Uterus (tissue), 4 donors: ENCODE data around the gene DAPK2. TPM values are rescaled to one million over a fixed set of nuclear protein-coding genes. Genes with fewer than 3 reads are reported as not detected.
A peak's percentile ranks its signal among the peaks of the same experiment; 100 is the strongest.

Experiments
- DNase-seq, 2 donors: peaks; one replicate each; pipeline ENCODE4 v3.0.0-alpha.2; 2019 to 2020
- H3K27ac ChIP-seq, 2 donors: fragments of 200-600 bp; sonication (generic); 1 replicate in 1 of 2; 2 replicates in 1 of 2; pipeline ENCODE4 v1.5.1; 2016 to 2018
- H3K27me3 ChIP-seq, 2 donors: fragments of 200-600 bp; sonication (generic); one replicate each; pipeline ENCODE4 v1.5.1; 2018 to 2019; ENCODE audit warnings: control low read depth in 1 of 2
- H3K36me3 ChIP-seq, 2 donors: fragments of 200-600 bp; sonication (generic); one replicate each; pipeline ENCODE4 v1.5.1; 2019; ENCODE audit warnings: control low read depth in 1 of 2
- H3K4me1 ChIP-seq, 2 donors: fragments of 200-600 bp; sonication (generic); one replicate each; pipeline ENCODE4 v1.5.1; 2018 to 2019; ENCODE audit warnings: control low read depth in 1 of 2
- H3K4me3 ChIP-seq, 2 donors: fragments of 200-600 bp; sonication (generic); 1 replicate in 1 of 2; 2 replicates in 1 of 2; pipeline ENCODE4 v1.5.1; 2018 to 2019; ENCODE audit warnings: mild to moderate bottlenecking in 1 of 2
- H3K9me3 ChIP-seq, 2 donors: fragments of 200-600 bp; sonication (generic); one replicate each; pipeline ENCODE4 v1.5.1; 2019; ENCODE audit warnings: control low read depth in 1 of 2
- POLR2A ChIP-seq, 2 donors: fragments of 450-650 bp; IDR thresholded peaks; one replicate each; pipeline ENCODE4 v1.6.1; 2016; ENCODE audit warnings: antibody characterized with exemption in 2 of 2, mild to moderate bottlenecking in 1 of 2, moderate library complexity in 1 of 2
- intact Hi-C: fragments of 100-400 bp; cut with DNase I; formaldehyde crosslinking; loops from one replicate; pipeline ENCODE4 v1.15.1; 2023; ENCODE audit warnings: low total_unique reads
- total RNA-seq, 4 donors: library from RNA; depleted of rRNA in 3 of 4; stranded (reverse); fragments of >200 nt in 3 of 4; gene quantifications; one replicate each; pipeline versions ENCODE4 v1.1.0 to v1.2.4, GENCODE V29; 2014 to 2023
- TF ChIP-seq, protein P1 (sequence below), 4 experiments: fragments of 200-600 bp in 2 of 4; fragments of 450-650 bp in 2 of 4; sonication (generic) in 2 of 4; IDR thresholded peaks; one replicate each; pipeline ENCODE4 v1.5.1; 2016 to 2019; ENCODE audit warnings: antibody characterized with exemption in 4 of 4, mild to moderate bottlenecking in 2 of 4, moderate library complexity in 1 of 4
- donor health status: DM: yes; HTN: yes; CAD: no.

Gene DAPK2
- total RNA-seq, 4 donors from 2014 or later: 0.88 to 5.3 (median 1.4) TPM

DNA sequence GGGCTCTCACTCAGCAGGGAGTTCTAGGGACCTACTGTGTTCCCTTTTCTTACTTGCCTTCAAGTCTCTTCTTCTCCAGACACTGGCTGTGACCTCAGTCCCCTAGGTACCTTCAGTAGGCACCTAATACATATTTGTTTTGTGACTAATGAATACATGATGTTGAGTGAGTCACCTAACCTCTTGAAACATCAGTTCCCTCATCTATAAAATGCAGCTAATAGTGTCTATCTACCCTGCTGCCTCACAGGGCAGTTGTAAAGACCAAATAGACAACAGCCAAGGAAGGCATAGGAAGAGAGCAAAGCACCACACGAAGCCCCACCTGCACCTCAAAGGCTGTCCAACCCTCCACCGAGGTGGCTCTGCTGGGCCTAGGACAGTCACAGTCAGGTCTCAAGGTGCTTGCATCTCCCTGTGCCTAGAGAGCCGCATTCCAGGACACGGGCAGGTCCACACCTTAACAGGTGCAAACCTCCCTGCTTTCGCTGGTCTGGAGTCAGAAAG lies 29.1 kb downstream of the DAPK2 start:
- no peak overlapping the region for H3K27ac ChIP-seq
- no peak for DNase-seq
- no peak for TF ChIP-seq POLR2A (IDR thresholded peaks at IDR 0.05)
- TF ChIP-seq, protein P1, sequence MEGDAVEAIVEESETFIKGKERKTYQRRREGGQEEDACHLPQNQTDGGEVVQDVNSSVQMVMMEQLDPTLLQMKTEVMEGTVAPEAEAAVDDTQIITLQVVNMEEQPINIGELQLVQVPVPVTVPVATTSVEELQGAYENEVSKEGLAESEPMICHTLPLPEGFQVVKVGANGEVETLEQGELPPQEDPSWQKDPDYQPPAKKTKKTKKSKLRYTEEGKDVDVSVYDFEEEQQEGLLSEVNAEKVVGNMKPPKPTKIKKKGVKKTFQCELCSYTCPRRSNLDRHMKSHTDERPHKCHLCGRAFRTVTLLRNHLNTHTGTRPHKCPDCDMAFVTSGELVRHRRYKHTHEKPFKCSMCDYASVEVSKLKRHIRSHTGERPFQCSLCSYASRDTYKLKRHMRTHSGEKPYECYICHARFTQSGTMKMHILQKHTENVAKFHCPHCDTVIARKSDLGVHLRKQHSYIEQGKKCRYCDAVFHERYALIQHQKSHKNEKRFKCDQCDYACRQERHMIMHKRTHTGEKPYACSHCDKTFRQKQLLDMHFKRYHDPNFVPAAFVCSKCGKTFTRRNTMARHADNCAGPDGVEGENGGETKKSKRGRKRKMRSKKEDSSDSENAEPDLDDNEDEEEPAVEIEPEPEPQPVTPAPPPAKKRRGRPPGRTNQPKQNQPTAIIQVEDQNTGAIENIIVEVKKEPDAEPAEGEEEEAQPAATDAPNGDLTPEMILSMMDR (IDR thresholded peaks at IDR 0.05): no peak

DNA sequence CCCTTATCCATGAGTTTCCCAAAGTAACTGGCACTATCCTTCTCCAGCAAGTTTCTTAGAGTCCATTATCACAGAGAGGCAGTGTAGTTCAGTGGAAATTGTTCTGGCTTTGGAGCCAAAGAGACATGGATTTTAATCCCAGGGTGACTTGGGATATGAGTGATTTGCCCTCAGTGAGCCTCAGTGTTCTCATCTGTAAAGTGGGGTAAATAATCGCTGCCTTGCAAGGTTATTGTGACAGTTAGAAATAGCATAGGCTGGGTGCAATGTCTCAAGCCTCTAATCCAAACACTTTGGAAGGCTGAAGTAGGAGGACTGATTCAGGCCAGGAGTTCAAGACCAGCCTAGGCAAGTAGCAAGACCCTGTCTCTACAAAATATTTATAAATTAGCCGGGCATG lies 30.0 kb downstream of the DAPK2 start:
- no peaks in the 10 kb centered on the region for H3K36me3 ChIP-seq
- no peak overlapping the region for H3K4me3 ChIP-seq
- no peak for DNase-seq
- H3K4me1 ChIP-seq: no peaks in the 10 kb centered on the region
- H3K9me3 ChIP-seq: no peaks in the 10 kb centered on the region
- no peak for TF ChIP-seq POLR2A (IDR thresholded peaks at IDR 0.05)
- TF ChIP-seq, protein P1 (IDR thresholded peaks at IDR 0.05): no peak
- H3K27ac ChIP-seq: no peak overlapping the region
- H3K27me3 ChIP-seq: no peaks in the 10 kb centered on the region
- intact Hi-C loops: no loop called here

More for the DNA sequence above, 29.1 kb downstream of the DAPK2 start:
- Histone ChIP-seq H3K27me3 (no peaks in the 10 kb centered on the region), H3K4me1 (no peaks in the 10 kb centered on the region), H3K9me3 (no peaks in the 10 kb centered on the region), H3K4me3 (no peak overlapping the region), H3K36me3 (no peaks in the 10 kb centered on the region)
- intact Hi-C loops: no loop called here

DNA sequence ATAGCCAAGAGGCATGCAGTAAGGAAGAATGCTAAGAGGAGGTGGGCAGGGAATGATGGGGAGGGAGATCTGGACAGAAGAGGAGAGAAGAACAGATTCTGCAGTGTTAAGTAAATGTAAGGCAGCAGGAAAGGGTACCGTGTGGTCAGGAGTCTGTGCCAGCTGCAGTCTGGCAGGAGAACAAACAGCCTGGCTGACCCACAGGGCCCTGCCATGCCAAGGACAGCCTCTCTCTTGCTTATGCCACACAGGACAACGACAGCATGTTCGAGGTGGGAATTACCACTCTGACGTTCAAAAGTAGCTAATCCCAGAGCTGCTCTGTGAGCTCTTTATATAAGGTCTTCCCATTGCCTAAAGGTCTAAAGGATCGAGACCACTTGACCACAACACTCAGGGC lies 31.3 kb downstream of the DAPK2 start:
- intact Hi-C loops: no loop called here
- Histone ChIP-seq H3K27ac (no peak overlapping the region), H3K4me1 (no peaks in the 10 kb centered on the region), H3K9me3 (no peaks in the 10 kb centered on the region), H3K4me3 (no peak overlapping the region), H3K36me3 (no peaks in the 10 kb centered on the region), H3K27me3 (no peaks in the 10 kb centered on the region)
- TF ChIP-seq, protein P1 (IDR thresholded peaks at IDR 0.05): no peak
- TF ChIP-seq POLR2A (IDR thresholded peaks at IDR 0.05): no peak
- no peak for DNase-seq

DNA sequence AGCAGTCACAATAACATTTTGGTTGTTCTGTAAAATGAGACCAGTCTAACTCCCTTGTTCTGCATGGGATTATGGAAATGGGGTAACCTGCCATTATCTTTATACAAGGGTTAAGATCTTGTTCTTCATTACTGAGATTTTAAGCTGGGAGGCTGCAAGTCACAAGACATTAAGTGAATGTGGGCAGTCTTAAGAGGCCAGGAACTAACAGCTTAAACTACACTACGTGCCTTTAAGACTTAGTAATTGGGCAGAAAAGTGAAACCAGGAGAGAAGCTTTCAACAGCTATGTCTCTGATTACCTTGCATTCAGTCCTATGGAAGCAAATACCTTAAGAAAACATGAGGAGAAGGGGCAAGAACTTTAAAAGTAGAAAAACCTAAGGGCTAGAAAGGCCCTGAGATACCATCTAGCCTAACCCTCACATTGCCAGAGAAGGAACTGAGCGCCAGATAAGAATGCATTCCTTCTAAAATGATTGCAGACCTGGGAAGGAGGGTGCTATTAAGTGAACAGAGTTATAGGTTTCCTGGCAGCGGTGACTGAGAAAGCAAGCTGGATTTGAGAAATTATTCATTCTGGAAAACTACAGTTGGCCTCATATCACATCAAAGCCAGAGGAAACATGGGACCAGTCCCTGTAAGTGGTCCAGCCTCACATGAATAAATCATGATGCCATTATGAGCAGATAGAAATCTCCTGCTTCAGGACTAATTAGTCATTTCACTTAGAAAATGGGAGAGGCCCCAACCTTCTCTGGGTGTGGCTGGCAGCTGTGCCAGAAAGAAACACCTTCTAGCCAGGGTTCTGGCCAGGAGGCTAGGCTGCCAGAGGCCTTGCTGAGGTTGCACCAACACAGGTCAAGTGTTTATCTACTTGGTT lies 32.9 kb downstream of the DAPK2 start:
- Histone ChIP-seq H3K27ac (peak overlapping the region in 1 of 2 donors; percentile 50), H3K27me3 (no peaks in the 10 kb centered on the region), H3K4me1 (no peaks in the 10 kb centered on the region), H3K36me3 (no peaks in the 10 kb centered on the region), H3K4me3 (no peak overlapping the region), H3K9me3 (no peaks in the 10 kb centered on the region)
- intact Hi-C loops: no loop called here
- TF ChIP-seq, protein P1 (IDR thresholded peaks at IDR 0.05): no peak
- TF ChIP-seq POLR2A (IDR thresholded peaks at IDR 0.05): no peak
- no peak for DNase-seq

DNA sequence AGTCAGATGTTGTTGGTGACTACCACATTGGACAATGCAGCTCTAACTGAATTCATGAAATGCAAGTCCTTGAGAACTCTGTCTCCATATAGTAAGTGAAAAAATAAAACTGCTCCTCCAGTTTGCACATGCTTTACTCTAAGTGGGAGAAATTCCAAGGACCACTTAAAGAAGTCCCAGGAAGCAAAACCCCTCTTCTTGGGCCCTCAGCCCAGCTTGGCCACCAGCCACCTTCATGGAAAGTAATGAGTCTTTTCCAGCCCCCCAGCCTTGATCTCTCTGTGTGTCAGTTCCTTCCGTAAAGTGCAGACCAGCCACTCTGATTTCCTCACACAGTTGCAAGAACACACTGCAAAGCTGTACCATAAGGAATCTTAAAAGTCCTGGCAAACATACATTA lies 34.5 kb downstream of the DAPK2 start:
- TF ChIP-seq, protein P1 (IDR thresholded peaks at IDR 0.05): no peak
- no peak for TF ChIP-seq POLR2A (IDR thresholded peaks at IDR 0.05)
- no peak overlapping the region for H3K27ac ChIP-seq
- intact Hi-C loops: no loop called here
- H3K4me3 ChIP-seq: no peak overlapping the region
- no peak for DNase-seq
- H3K36me3 ChIP-seq: no peaks in the 10 kb centered on the region
- H3K27me3 ChIP-seq: no peaks in the 10 kb centered on the region
- no peaks in the 10 kb centered on the region for H3K4me1 ChIP-seq
- H3K9me3 ChIP-seq: no peaks in the 10 kb centered on the region
